Measurements from ENCODE around the gene SCD.

SCD gene

DNA sequence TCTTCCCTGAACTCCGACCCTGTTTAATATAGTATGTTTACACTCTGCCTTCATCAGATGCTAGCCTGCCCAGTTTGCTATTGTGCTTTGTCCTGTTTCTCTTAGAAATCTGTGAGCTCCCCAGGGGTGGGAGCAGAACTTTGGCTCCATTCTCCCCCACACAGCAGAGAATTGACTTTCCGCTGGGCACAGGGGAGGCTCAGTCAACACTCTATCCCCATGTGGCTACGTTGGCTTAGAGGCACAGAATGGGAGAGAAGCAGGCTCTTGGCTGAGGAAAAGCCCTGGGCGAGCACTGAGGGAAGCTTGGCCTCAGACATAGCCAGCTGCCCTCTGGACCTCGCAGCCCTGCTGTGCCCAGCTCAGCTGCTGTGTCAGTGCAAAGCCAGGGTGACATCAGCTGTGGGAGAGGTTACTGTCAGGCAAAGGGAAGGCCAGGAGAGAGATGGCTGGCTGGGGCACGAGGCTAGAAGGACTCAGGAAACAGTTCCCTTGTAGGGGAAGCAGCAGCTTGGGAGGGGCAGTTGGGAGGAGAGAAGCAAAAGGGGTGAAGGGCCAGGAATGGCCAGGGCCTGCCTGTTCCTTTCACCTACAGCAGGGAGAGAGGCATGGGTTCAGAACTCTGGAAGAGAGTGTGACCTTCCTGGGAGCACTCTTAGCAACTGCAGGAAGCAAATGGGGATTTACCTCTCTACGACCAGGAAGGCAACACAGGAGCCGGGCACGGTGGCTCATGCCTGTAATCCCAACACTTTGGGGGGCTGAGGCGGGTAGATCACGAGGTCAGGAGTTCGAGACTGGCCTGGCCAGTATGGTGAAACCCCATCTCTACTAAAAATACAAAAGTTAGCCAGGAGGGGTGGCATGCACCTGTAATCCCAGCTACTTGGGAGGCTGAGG, 5.8 kb upstream of the SCD start:
- no peak for DNase-seq

DNA sequence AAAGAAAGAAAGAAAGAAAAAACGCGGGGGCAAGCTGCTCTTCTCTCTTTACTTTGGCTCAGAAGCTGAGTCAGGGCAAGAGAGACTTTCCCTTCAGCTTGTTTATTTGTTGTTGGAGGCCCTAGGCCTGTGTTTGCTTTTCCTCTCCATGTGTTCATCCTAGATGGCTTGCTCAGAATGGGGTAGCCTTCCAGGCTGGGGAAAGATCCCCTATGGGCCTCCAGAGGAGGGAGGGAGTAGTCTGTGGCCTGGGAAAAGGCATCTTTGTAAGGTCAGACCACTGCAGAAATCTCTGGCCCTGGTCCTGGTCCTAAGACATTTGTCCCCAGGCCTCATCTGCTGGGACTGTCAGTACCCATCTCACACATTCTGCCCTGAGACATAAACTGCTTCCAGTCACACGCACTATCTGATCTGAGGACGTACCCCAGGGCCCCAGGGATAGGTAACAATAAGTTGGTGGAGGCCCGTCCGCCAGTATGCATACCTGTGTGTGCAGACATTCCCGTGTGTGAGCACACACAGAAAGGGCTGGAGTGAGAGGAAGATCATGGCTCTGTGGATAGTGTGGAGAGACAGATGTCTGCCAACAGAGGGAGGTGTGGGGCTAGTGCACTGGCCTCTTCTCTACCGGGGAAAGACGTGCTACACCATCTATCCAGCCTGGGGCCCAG, 4.9 kb upstream of the SCD start:
- peak; percentile 68 for DNase-seq

DNA sequence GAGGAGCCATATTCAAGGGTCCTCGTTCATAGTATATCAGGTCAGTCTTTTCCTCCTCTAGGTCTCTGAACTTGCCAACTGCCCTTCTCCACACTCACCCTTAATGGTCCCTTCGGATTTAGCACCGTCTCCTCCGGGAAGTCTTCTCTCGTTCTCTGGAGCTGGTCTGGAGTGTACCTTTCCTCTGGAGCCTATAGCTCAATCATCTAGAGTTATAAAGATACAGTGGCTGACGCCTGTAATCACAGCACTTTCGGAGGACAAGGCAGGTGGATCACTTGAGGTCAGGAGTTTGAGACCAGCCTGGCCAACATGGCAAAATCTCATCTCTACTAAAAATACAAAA, 4.4 kb upstream of the SCD start:
- no peak for DNase-seq

DNA sequence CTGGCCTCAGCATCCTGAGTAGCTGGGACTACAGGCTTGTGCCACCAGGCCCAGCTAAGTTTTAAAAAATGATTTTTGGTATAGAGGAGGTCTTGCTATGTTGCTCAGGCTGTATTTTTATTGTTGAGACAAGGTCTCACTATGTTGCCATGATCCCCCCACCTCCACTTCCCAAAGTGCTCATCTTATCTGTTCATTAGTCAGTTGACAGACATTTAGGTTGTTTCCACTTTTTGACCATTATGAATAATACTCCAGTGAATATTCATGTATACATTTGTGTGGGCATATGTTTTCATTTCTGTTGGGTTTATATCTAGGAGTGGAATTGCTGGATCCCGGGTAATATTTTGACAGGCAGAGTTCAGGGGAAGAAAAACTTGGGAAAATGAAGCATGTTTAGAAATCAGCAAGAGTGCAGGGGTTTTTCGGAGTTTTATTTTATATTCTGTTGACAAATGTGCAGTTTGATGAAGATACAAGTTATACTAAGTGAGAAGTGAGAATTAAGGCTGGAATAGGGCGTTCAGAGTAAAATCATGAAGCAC, 2.7 kb upstream of the SCD start:
- DNase-seq, result no peak

DNA sequence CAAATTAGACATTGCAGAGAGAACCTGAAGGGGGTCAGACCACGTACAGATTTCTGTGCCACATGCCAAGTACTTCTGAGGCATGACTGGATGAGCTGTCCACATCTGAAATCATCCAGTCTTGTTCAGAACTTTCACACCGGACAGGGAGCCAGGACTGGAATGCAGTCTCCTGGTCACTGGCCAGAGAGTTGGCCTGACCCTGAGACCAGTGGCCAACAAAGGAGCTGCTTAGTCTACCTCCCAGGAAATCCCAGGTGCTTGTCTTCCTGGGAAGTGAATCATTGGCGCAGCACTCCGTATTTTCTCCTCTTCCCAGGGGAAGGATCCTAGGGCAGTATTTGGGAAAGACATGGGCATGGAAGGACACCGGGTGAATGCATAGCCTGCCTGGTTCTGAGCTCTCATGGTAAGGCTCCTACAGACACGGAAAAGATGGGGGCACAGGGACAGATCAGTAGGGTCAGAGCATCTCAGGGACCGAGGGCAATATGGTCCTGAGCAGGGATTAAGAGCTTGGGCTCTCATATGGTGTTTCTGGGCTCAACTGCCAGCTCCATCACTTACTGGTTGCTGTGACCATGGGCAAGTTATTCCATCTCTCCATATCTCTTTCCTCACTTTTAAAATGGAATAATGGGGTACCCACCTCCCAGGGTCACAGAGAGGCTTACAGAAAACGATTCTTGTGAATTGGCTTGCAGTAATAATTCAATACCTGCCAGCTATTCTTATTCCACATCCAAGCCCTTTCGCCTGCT, 1.3 kb upstream of the SCD start:
- DNase-seq, result peak; percentile 71

DNA sequence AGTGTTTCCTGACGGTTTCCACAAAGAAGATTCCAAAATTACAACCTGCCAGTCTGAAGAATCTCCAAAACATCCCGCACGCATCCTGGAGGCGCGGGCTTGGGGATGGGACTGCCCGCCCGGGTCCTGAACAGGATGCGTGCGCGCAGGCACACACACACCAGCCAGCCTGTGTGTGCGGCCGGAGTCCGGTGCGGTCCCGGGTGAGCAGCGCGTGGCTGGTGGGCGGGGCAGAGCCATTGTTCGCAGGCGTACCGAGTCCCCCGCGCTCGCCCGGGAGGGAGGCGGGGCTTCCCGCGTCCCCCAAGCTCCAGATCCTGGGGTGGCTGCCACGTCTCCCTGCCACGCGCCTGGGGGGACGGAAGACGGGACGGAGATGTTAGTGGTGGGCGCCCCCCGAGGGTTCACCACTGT, 675 bp upstream of the SCD start:
- peak; percentile 80 for DNase-seq

DNA sequence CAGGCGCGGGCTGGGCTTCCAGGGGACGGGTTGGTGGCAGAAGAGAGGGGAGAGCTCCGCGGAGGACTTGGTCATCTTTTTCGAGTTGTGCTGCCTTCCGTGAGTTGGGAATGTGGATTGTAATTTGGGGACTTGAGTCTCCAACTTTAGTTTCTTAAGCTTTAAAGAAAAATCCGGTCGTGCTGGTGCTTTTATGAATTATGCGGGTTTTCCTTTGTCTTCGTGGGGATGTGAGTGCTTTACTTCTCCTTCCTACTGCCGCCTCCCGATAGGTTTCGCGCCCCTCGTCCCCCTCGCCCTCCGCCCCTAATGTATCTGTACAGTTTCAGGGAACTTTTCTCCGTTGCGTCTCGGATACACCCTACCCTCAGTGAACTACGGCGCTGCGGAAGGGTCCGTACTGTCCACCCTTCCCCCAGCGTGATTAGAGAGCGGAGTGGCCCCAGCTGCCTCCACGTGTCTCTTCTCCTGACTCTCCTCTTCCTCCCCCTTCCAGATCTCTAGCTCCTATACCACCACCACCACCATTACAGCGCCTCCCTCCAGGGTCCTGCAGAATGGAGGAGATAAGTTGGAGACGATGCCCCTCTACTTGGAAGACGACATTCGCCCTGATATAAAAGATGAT, 649 bp downstream of the SCD start:
- DNase-seq, result no peak

DNA sequence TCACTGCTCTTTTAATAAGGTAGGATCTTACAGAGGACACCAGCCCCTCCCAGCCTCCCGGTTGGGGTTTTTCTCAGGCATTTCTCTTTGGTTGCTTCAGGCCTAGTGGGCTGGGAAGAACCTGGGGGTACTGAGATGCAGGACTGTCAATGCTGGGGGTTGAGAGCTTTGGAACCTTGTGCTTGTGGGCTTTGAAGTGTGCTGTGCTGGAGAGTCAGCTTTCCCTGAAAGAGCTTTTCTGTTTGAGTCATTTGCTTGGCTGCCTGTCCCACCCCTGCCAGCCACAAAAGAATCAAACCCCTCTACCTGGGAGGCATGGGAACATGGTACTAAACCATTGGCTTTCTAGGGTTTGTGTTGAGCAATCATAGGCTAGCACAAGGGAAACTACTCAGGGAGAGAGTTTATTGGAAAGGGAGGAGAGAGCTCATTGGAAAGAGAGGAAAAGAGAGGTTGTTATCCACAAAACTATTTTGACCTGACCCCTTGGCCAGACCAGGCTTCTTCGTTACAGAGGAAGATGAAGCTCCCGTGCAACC, 1.4 kb downstream of the SCD start:
- no peak for DNase-seq

DNA sequence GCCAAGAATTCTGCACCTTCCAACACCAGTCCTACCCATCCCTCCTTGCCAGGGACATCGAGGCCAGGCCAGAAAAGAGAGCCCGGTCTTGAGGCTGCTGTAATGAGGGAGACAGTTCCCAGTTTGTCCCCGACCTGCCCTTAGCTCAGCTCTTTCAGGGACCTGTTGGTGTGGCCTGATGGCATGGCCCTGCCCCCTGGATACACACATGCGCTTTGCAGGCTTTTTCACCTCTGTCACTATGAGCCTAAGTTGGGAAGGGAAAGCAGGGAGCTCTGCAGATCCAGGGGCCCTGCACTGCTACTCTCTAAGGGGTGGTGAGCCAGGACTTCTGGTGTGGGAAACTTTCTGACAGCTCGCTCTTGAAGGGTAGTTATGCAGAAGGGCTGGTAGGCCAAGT, 2.1 kb downstream of the SCD start:
- DNase-seq, result no peak

DNA sequence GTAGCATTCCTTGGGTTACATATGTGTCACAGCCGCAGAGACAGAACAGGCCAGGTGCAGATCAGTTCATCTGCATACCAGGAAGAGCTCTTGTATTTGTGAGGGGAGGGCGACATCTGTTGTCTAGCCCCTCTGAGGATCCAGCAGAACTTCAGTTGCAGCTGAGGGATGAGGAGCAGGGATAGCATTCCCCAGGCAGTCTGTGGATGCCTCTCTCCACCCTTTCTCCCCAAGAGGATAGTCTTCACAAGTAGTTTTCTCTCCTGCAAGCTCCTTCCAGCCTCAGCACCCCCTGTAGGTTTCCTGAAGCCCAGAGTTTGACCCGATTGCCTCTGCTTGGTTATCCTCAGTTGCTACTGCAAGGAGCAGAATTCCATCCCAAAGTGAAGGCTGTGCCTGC, 2.6 kb downstream of the SCD start:
- no peak for DNase-seq

DNA sequence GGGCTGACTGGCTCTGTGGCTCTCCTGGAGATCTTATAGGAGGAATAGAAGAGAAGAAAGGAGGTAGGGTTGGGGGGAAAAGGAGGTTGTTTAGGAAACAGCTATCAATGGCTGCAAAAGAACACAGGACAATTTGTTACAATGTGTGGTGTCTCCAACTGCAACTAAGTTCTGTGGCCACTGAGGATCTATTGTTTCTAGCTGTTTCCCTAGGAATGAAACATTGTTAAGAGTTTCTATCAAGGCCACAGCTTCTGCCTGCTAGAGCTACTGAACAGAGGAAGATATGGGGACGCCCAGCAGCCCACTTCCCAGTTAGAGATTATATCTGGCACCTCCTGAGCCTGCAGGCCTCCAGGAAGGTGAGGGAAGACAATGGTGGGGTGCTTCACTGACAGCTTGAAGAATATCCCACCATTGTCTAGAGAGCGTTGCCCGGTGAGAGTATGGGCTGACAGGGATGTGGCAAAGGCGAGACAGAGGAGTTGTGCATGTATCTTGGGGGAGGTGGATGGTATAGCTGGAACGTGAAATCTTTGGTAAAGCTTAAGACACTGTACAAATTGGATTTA, 4.0 kb downstream of the SCD start:
- DNase-seq, result no peak

DNA sequence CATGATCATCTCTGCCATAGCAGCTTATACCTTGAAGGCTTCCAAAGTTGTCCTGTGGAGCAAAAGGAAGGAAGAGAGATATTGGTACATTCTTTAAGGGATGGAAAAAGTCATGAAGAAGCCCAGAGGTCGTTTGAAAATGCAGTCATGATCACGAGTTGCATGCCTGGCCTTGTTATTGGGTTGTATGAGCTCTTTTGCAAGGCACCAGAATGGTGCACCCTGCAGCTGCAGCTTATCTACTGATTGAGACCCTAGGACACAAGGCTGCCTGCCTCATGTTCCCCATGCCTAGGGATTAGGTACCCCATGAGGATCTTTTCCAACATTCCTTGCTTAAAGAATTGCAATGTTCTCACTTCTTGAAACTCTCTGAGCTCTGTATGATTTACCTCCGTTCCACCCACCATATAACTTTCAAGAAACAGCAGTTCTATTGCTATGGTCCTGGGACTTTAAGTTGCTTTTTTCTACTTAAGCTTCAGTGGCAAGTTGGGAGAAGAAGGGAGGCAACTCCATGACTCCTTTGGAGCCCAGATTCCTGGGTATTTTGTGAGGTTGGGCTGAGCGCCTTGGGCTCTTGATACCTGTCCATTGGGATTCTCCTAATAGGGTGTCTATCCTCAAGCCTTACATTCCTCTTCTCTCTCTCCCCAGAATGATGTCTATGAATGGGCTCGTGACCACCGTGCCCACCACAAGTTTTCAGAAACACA, 6.9 kb downstream of the SCD start:
- DNase-seq, result no peak

DNA sequence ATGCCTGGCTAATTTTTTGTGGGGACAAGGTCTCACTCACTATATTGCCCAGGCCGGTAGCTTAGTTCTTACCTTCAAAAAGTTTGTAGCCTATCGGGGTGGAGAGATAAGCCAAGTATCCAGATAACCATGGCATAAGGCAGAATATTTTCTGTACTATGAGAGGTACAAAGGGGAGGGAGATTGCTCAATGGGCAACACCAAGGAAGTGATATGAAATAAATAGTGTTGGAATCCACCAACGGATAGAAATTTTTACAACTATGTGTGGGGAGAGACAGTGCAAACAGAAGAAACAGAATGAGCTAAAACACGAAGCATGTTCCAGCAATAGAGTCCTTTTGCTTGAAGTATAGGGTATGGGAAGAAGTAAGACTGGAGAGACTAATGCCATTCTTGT, 8.1 kb downstream of the SCD start:
- no peak for DNase-seq

DNA sequence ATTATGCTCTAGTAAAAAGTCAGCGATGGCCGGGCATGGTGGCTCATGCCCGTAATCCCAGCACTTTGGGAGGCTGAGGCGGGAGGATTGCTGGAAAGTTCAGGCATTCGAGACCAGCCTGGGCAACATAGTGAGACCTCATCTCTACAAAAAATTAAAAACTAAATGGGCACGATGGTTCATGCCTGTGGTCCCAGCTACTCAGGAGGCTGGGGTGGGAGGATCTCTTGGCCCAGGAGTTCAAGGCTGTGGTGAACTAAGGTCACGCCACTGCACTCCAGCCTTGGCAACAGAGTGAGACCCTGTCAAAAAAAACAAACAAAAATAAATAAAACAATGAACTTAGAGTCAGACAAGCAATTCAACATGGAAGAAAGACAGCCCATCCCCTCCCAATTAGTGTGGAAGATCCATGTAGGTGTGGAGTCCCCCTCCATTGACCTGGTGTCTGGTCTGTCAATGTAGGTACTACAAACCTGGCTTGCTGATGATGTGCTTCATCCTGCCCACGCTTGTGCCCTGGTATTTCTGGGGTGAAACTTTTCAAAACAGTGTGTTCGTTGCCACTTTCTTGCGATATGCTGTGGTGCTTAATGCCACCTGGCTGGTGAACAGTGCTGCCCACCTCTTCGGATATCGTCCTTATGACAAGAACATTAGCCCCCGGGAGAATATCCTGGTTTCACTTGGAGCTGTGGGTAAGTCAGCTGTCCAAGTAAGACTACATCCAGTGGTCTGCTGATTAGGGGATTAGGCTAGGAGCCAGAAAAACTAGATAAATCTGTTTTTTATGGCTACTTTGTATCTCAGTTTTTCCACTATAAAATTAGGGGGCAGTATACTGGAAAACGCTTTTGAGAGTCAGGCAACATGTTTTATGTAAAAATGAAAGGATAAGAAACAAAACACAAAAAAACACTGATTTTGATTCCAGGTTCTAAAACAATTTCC, 9.3 kb downstream of the SCD start:
- no peak for DNase-seq

DNA sequence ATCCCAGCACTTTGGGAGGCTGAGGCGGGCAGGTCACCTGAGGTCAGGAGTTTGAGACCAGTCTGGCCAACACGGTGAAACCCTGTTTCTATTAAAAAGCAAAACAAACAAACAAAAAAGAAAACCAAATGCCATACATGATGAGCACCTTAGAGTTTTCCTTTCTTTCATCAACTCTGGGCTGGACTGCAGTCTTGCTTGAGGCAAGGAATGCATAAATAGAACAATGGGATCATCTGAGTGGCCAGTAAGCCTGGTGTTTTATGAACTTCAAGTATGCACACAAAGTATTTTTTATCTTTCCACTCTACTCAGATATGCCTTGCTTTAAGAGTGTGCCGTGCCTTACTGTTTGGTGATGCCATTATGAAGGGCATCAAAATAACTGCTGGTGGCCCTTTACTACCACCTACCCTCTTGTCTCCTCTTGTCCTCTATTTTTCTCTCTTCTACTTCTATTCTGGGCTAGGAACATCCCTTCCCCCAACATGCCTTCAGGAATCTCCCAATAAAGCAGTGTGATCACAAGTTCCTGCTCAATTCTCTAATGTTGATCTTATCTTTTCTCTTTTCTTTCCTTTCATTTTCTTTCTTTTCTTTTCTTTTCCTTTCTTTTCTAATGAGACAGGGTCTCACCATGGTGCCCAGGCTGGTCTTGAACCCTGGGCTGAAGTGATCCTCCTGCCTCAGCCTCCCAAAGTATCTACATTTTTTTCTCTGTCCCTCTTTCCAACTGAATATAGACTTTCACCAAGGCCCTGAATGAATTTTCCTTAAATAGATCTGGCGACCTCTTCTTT, 10.2 kb downstream of the SCD start:
- DNase-seq, result no peak

DNA sequence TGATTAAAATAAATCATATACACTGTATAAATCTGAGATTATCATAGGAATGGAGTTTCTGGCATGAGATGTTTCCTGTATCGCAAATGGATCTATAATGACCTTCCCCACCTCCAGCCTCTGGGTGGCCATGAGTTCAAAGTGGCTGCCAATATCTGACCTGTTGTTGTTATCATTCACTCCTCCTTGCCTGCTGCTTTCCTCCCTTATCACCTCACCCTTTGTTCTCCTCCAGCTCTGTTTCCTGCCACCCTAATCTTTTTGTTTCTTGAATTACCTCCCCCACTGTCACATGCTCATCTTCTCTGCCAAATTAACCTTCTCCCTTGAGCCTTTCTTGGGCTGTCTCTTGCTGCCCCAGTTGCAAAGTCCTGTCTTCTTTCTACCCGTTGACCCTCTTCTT, 12.0 kb downstream of the SCD start:
- no peak for DNase-seq

DNA sequence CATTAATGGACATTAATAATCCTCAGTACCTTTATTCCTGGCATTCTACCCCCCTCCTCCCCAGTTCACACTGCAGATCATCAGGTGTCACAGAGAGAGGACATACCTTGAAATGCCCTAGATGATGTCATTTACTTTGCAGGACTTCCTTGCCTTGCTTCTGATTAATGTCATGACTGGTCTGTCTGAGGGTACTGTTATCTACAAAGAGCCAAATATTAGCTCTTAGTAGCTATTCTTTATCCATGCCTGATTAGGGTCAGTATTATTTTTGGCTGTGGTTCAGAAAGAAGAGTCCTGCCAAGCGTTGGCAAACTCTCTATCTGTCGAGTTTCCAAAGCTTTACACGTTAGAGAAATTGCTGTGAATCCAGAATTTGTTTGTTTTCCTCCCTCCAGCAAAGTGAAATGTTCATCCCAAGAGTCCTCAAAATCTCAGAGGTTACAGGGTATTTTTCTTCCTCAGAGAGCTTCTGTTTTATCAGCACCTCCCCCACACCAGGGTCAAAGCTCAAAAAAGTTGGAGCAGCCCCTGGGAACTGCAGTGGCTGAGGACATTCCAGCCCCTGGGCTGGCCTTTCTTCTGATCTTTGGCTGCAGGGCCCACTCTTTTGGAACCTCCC, 12.6 kb downstream of the SCD start:
- DNase-seq, result no peak

DNA sequence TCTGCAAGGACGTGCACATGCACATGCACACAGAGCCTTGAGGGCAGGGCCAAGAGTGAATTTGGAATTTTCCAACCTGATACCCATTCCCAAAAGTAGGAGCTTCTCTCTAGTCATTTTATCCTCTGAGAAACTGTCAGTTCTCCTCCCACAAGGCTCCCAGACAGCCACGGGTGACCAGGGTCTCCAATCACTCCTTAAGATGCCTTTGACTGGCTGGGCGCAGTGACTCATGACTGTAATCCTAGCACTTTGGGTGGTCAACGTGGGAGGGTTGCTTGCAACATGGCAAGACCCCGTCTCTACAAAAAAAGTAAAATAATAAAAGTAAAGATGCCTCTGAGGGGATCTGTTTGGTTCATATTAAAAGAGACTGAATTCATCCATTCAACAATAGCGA, 13.2 kb downstream of the SCD start:
- no peak for DNase-seq

All from EL (cell line).